ENCODE data around the gene CPA4.

GRCh38 chr7:130256704-130257103 is 36.3 kb upstream of the CPA4 start:
- no peak for TF ChIP-seq POLR2A (IDR thresholded peaks at IDR 0.05)
- TF ChIP-seq CTCF (IDR thresholded peaks at IDR 0.05) = no peak
- TF ChIP-seq EP300 (IDR thresholded peaks at IDR 0.05) = no peak
- no peak for TF ChIP-seq POLR2AphosphoS5 (IDR thresholded peaks at IDR 0.05)

Measured in suprapubic skin (tissue), 4 donors.